Activated CD8-positive, alpha-beta memory T cell treated with anti-CD3 and anti-CD28 coated beads, Interleukin-2, amount 50 U/mL, for 24 hours (primary cell): ENCODE data around the gene ID4.

Experiments used
- DNase-seq: peaks from one replicate; pipeline ENCODE4 v3.0.0-alpha.2; 2020; ENCODE audit errors: extremely low read depth

The ID4 gene, protein sequence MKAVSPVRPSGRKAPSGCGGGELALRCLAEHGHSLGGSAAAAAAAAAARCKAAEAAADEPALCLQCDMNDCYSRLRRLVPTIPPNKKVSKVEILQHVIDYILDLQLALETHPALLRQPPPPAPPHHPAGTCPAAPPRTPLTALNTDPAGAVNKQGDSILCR

DNA sequence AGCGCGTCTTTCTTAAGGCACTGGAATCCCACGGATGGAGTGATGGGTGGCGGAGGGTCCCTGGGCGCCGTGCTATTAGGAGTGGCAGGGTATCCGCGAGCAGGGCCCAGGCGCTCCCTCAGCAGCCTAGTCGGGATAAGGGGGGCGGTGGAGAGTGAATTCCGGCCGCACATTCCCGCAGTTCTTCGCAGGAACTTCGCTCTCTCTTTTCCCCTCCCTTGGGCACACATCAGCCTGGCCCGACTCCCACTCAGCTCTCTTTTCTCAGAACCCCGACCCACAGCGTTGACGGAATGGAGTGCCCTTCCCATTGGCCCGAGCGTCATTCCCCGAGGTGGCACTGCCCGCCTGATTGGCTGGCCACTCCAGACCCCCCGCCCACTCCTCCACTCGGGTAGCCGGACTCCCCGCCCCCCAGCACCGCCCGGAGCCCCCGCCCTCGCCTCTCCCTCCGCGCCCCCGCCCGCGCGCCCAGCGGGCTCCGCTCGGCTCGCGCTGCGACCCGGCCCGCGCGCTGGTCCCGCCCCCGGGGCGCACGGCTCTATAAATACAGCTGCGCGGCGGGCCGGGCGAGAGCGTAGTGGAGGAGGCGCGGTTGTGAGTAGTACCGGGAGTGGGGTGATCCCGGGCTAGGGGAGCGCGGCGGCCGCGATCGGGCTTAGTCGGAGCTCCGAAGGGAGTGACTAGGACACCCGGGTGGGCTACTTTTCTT, at the start of gene ID4:
ID4 (plus strand) TSS at position 572 of the 712 bp plus-strand sequence. CDS start 385 bp downstream, outside the sequence.
- no peak for DNase-seq

DNA sequence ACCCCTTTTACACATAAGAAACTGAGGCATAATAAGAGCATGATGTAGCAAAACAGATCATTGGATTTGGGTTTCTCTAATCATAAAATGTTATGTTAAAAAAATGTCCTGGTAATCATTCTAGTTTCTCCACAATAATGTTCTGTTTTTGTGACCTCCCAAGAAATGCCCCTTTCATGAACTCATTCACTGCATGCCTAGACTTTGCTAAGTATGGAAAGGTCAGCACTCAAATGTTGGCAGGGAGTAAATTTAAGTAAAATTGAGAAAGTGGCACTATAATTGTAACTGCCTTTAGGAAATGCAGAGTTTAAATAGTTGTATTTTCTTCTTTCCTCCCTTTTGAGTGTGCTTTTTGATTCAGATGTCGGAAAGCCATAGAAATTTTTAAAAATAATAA, 48.5 kb upstream of the ID4 start:
- DNase-seq: no peak

DNA sequence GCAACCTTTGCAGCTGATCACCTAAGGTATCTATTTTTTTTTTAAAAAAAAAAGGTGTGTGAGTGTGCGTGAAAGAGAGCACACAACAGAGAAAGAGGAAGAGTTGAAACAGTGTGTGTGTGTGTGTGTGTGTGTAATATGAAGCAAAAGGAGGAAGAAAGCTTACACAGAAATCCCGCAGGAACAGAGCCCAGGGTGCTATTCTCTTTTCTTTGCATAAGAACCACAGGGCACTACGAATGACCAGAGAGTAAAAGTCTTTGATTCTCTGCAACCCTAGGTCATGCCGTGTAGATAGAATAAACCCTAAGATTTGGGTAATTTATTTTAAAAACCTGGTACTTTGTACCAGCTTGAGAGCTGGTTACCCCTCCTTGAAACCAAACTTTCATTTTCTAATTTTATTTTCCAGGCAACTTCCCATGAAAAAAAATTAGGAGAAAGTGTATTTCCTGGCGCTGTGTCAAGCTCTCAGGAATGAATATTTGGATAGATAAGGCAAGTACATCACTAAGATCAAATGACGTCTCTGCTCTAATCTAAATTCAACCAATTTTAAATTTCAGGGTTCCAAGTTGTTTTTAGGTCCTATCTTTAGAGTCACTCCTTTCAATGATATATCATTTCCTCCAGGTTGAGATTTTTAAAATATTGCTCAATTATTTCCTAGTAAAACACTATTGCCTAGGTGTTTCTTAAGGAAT, 47.9 kb upstream of the ID4 start:
- no peak for DNase-seq

DNA sequence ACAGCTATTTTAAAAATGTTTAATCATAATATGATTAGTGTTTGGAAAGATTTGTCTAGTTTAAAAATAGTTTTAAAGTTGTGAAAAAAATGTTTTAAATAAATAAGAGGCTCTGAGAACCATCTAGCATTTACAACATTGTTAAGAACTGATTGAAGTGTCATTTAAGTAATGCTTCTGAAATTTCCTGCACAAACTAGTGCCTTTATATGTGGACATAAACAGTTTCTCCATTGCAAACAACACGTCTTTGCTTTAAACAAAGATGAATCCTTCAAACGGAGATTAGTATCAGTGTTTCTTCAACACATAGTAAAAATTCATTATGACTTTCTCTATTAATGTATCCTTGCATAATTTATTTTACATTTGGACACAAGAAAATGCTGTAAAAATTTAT, 45.9 kb upstream of the ID4 start:
- DNase-seq: no peak

DNA sequence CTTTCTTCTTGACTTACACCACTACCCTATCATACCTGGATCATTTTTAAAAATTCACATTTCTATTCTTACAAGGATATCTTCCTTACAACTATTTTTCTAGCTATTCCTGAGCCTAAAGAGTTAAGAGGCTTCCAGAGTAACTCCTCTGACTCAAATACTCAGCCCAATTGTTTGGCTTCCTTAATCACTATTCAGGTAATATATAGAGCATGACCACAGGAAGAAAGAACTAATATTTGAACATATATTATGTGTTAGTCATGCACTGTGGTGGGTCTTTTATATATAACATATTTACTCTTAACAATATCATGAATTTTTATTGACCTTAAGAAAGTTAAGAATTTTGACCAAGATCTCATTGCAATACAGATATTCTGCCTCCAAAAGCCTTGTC, 42.0 kb upstream of the ID4 start:
- no peak for DNase-seq

DNA sequence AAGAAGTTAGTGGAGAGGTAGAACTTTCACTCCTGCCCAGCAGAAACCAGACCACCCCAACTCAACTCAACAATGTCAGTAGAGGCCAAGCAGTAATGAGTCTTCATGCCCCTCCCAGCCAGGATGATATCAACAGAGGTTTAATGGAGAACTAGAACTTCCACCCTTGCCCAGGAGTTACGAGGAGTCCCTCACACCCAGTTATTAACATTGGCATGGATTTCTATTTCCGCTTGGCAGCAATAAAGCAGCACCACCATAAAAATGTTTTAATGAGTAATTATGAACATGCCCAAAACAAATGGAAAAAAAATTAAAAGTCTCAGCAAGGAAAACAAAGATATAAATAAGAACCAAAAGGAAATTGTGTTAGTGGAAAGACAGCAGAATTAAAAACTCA, 40.7 kb upstream of the ID4 start:
- DNase-seq: no peak

DNA sequence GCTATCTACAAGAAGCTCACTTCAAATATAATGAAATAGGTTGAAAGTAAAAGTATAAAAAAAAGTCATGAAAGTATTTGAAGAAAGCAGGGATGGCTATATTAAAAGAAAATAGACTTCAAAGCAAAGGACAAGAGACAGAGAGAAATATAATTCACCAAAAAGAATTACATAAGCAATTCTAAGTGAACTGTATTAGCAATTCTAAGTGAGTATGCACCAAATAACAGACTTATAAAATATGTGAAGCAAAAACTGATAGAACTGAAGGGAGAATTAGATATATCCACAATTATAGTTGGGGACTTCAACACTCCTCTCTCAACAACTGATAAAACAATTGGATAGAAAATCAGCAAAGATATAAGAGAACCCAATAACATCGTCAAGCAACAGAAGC, 38.8 kb upstream of the ID4 start:
- no peak for DNase-seq

DNA sequence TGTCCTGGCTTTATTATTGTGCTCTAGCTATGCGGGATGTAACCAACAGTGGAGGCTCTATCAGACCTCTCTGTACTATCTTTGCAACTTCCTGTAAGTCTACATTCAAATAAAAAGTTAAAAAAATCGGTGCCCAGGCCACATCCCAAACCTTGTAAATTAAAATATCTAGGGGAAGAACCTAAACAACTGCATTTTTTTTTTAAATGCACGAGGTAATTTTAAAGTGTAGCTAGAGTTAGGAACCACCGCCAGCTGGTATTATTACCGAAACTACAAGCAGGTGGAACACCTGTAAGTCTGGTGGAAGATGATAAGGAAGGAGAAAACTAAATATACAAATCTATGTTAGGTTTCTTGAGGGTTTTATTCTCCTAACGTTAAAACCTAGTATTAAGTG, 34.5 kb upstream of the ID4 start:
- DNase-seq: no peak

DNA sequence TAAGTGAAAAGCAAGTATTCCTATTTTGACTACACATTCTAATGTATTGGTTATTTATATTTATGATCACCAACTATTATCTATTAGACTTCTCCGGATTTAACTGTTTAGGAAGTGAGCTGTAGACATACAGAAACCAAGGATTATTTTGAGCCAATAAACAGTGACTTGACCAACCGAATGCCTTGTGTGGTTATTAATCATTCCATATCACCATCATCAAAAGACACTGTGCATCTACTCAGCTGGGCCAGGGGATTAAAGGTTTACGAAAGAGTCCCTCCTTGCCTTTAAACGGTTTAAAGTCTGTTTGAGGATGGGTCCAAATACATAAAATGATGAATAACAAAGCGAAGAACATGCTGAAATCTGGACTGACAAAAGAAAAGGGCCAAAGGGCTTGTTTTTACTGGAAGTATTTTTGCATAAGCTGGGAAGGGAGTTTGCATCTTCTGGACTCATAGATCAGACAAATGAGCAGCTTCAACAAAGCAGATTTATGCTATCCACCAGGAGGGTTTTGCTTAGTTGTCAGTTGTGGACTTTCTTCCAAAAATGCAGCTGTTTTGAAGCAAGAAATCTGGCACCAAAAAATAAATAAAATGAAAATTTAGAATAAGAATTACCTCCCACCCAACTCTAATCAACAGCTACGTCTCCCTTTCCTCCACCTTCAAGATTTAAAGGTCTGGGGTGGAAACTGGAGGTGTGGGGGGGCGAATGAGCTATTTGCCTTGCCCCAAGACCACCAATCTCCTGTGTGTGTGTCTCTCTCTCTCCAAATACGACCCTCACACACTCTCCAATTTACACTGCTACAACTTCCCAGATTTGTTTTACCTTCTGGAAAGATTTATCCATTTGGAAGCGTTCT, 33.6 kb upstream of the ID4 start:
- DNase-seq: no peak

DNA sequence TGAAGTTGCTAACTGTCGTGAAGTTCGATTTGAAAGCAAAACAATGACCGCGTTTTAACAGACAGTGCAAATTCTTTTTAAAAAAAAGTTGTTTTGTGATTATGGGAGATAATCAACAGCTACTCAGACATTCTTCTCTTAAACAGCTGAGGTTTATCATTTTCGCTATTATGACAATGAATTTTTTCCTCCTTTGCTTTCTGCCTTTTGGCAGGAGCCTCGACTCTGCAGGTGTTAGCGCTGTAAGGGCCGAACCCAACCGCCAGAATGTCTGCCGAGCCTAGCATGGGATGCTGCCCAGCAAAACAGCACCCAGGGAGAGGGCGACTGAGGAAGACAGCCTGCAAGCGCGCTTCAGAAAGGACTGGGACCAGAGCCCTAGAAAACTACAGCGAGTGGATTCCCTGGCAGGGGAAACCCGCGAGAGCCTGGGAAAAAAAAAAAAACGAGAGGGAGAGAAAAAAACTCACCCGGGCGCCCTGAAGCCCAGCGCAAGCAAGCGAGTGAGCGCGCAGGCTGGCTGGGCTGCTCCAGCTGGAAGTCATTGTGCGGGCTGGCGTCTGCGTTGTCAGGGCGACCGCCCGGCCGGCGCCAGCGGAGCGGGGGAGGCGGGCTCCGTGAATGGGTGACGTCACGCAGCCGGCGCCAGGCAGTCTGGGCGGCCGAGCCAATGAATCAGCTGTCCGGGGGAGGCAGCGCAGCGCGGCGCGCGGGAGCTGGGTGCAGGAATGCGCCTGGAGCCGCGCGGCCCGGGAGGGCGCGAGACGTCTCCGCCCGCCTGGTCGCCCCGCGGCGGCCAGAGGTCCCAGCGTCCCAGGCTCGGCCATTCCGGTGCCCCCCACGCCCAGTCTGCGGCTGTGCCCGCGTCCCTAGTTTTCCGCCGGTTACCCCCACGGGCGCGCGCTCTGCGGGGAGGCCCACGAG, 32.7 kb upstream of the ID4 start:
- peak; percentile 12 for DNase-seq

DNA sequence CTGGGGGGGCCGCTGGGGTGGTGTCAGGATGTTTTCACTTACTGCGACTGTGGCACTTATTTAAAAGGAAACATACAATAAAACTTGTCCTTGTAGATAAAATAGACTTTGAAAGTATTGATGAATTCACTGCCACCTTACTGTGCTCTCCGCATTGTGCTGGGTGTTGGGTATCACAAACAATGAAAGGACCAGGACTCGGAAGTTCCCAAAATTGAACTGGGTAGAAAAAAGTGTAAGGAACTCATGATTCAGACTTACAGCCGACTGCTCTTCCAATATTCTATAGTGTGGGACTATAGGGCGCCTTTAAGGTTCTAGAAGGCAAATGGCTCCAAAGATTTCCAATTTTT, 32.1 kb upstream of the ID4 start:
- DNase-seq: no peak

DNA sequence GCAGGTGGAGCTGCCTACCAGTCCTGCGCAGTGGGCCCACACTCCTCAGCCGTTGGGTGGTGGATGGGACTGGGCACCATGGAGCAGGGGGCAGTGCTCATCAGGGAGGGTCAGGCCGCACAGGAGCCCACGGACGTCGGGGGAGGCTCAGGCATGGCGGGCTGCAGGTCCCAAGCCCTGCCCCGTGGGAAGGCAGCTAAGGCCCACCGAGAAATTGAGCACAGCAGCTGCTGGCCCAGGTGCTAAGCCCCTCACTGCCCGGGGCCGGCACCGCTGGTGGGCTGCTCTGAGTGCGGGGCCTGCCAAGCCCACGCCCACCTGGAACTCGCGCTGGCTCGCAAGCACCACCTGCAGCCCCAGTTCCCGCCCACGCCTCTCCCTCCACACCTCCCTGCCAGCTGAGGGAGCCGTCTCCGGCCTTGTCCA, 30.2 kb upstream of the ID4 start:
- DNase-seq: no peak

DNA sequence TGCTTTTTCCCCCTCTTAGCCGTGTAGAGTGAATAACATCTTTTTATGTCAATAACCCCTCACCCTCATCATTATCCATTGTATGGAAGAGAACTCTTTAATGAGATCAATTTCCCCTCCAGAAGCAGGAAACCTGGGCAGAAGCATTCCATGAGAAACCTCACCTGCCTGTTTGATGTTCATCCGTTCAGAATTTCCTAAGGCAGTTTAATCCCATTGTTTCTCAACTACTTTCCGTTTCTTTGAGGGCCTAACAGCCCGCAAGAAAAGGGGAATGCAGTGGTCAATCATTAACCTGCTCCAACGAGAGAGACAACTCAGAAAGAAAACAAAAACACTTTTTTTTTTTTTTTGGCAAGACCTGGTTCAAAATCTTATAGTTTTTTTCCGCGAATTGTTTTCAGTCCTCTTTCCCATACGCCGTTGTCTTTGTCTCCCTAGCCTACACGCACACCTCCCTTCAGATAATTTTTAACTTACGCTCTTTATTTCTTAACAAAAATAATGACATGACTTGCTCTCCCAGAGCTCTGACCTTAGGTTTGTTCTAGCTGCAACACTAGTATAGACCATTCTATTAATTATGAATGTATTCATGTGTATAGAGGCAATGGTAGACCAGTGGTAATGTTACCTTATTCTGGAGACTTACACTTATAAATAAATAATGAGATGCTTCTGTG, 25.6 kb upstream of the ID4 start:
- no peak for DNase-seq

DNA sequence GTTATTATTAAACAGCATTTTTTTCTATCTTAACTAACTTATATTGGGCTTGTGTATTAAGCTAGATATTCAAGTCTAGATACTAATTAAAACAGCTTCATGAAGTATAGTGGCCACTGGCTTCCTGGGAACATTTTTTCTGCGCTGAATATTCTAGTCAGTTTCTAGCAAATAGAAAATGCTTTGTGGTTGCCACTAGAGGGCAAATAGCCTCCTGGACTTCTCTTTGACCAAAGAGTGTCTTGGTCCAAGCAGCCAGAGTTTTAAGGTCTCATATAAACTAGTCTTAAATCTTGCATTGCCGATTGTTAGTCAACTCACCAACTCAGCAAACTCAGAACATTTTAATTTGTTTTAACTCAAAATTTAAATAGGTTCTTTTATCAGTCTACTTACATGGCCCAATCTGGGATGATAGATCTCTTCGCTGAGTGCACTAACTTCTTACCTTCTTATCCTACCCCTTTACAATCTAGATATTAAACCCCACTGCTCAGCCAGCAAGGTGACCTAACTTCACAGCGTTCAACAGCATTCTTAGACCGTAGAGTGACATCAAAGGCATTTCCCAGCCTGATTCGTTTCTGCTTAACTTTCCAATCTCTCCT, 24.6 kb upstream of the ID4 start:
- DNase-seq: no peak

DNA sequence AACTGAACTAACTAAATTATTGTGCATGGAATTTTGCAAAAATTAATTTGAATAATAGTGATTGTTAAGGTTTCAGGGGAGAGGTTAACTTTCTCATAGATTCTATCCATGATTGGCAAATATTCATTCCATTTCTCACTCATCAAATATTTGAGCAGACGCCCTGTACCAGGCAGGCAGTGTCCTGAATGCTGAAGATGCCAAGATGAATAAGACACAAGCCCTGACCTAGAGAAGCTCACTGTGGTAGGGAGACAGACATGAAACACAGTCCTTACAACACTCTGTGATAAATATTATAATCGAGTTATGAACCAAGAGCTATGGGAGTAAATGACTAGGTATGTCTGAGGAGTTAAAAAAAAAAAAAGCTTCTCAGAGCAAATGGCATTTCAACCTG, 18.4 kb upstream of the ID4 start:
- no peak for DNase-seq

DNA sequence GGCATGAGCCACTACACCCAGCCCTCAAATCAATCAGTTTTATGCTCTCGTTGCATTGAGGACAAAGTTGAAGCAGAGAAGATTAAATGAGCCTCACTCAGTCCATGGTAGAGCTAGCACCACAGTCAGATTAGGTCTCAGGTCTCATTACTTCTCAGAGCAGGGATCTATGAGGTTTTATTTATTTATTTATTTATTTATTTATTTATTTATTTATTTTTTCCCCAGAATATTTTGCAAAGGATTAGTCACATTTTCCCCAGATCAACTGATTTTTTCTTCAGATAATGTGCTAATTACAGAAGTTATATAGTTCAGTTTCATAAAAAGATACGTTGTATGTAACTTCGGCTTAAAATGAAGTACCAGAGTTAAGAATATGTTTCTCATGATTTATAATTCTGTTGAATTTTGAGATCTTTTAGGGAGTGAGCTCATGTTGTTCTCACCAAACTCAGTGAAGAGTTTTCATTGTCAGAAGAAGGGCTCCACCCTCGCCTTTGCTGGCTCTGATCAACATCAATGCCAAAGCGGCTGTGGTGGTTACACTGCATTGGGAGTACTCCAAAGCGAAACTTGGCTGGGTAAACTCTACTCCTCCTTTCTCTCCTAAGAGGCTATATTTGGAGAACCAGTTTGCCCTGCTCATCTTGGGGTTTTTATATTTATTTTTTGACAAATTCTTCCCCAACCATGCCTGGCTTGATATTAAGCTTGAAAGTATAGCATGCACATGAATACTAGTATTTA, 12.9 kb upstream of the ID4 start:
- DNase-seq: no peak

DNA sequence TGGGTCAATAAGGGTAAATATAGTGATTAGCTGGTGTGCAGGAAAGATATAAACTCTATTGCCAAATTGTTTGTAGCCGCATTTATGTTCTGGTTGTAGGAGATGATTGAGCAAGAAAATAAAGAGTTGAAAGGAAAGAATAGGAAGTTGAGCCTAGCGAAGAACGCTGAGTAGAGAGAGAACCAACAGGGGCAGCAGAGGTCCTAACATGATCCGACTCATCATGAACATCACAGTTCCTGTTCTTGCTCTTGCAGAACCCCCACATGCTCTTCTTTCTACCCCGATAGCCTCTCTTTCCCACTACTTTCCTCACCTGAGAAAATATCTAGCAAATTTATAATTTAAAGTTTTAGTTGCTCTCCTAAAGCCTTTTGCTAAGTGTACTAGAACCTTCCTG, 9.9 kb upstream of the ID4 start:
- no peak for DNase-seq

DNA sequence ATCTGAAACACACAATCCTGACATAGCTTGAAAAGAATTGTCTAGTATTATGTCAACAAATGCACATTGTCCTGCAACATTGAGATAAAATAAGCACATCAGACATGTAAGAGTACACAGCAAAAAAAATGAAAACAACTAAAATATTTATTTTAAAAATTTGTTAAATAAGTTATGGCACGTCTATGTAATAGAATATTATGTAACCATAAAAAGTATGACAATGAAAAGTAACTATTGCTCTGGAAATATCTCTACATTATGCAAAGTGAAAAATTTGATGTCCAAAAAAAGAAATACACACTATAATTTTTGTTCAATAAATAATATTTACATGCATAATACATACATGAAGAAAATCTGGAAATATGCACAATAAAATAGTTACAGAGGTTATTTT, 9.3 kb upstream of the ID4 start:
- DNase-seq: no peak

DNA sequence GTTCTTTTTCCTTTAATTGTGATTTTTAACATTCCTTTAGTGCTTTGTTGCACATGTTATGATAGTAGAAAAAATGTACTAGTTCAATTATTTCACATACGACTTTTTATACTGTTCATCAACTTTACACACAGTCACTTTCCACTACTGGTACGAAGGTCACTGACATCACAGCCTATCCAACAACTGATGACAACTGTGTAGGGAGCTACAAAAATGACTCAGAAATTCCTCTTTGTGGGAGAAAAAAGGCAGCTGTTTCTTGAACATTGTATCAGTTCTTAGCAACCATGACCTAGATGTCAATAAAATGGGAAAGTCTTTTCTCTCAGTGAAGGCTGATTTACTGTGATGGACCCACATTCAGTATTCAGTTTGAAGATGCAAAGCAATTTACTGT, 7.0 kb upstream of the ID4 start:
- no peak for DNase-seq

DNA sequence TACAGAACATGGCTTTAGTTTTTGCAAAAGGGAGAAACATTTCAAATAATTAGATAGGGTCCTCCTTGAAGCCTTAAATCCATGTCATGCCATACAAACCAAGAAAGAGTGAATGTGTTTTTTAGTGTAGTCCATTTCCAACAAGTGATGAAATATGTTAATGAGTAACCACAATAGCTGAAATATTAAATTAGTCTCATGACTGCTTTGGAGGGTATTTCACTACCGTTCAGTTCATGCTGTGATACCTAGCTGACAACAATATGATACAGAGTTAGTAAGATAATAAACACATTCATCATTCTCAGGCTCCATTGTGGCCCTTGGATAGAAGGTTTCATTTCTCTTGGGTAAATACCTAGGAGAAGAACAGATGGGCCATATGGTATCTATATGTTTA, 5.8 kb upstream of the ID4 start:
- DNase-seq: no peak
